HG03139 (cell line): ENCODE data around the gene FOS.
"Not testable (repeated sequence)": the region's sequence is repeated elsewhere in the genome, so short reads cannot be mapped to it uniquely, and the experiment has no call there.

Source experiments
- ATAC-seq: cut with Tn5 transposase; IDR thresholded peaks from one replicate; pipeline ENCODE4 v1.9.1; 2021; ENCODE audit not compliant: unreplicated experiment

FOS gene

DNA sequence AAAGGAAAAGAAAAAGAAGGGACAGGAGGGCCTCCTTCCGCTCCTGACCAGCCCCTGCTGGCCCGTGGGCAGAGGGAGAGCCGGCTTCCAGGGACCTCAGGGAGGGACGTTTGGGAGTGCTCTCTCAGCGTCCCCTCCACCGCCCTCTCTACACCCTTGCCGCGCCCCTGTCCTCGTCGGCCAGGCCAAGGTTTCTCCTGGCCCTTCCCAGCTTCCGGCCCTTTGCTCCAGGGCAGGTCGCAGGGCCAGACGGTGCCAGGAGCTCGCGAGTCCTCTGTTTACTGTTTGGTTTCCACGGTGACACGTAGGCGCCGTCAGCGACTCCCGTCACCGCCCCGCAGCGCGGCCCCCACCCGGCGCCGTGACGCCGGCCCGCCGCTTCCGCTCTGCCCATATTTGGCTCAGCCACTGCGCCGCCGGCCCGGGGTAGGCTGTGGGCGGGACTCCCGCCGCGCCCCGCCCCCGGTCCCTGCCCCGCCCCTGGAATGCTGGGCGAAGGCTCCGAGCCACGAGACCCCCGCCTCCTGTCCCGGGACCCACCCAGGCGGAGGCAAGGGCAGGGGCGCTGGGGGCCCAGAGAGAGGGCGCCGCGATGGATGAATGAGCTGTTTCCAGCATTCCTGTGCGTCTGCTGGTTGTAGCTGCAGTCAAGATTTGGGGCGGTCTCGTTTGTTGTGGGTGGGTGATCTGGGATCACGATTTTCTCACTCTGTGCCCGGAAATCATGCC lies 15.5 kb downstream of the FOS start:
- peak; percentile 94 for ATAC-seq

DNA sequence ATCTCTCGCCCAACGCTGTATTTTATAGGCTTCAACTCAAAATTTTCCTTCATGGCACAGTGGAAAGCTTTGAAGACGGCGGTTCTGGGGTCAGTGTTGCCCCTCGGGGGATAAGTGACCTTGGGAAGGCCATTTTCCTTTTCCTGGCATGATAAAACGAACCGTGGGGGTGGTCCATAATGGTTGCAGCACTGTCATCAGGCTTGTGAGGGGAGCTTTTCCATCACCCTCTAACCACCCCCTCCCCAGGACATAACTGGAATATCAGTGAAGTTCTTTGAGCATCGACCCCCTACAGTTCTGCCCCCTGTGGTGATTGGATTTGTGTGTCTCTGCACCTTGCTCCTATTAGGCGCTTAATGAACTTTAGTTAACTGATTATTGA lies 16.0 kb downstream of the FOS start:
- no peak for ATAC-seq

GRCh38 chr14:75295061-75295461 lies 16.4 kb downstream of the FOS start:
- no peak for ATAC-seq

- no peak for ATAC-seq
Measured at GRCh38 chr14:75295491-75296345, 17.1 kb downstream of the FOS start.

- ATAC-seq: no peak
Measured at GRCh38 chr14:75297411-75298040, 18.9 kb downstream of the FOS start.

GRCh38 chr14:75298187-75298965 lies 19.7 kb downstream of the FOS start:
- ATAC-seq: no peak

GRCh38 chr14:75299059-75299458 lies 20.4 kb downstream of the FOS start:
- no peak for ATAC-seq

- no peak for ATAC-seq
Measured at GRCh38 chr14:75299576-75299975, 20.9 kb downstream of the FOS start.

GRCh38 chr14:75301666-75302325 lies 23.2 kb downstream of the FOS start:
- no peak for ATAC-seq

GRCh38 chr14:75303381-75303789 lies 24.8 kb downstream of the FOS start:
- no peak for ATAC-seq

DNA sequence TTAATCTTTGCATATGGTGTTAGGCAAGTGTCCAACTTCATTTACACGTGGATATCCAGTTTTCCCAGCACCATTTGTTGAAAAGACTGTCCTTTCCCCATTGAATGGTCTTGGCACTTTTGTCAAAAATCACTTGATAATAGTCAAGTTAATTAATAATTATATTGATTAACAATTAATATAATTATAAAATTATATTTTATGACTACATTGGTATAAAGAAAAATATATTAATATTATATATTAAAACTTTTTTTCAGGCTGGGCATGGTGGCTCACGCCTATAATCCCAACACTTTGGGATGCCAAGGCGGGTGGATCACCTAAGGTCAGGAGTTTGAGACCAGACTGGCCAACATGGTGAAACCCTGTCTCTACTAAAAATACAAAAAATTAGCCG lies 27.8 kb downstream of the FOS start:
- ATAC-seq: not testable (repeated sequence)

- ATAC-seq: peak; percentile 66
Measured at GRCh38 chr14:75306927-75307699, 28.5 kb downstream of the FOS start.

DNA sequence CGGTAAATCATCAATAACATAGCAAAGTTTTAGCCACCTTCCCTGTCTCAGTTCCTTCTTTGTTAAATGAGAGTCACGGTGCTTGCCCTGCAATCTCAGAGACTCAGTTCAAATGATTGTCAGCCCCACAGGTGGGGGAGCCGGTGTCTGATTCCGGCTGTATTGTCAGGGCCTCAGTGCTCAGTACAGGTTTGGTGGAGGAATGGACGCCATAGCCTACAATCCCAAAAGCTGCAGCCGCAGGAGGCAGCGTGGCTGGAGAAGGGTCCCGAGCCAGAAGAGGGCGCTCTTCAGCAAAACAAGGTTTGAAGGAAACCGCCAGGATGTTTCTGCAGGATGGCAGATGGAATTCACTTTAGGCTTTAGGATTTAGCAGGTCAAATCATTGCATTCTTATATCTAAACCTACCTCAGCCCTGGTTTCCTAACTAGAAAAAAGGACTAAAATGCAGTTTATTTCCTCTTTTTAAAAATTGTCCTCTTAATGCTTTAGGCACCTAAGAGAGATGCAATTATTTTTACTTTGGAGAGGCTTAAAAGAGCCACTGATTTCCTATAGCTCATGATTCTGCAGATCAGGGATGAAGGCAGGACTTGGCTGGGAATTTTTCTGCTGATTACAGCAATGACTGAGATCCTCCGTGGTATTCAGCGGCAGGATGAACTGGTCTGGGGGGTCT lies 29.2 kb downstream of the FOS start:
- ATAC-seq: no peak

DNA sequence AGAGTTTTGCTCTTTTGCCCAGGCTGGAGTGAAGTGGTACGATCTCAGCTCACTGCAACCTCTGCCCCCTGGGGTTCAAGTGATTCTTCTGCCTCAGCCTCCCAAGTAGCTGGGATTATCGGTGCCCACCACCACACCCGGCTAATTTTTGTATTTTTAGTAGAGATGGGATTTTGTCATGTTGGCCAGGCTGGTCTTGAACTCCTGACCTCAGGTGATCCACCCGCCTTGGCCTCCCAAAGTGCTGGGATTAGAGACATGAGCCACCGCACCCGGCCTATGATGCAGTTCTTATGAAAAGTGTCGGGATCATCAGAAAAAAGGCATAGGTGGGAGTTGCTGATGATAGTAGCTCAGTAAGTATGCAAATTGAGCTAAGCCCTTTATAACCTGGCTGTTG lies 30.4 kb downstream of the FOS start:
- not testable (repeated sequence) for ATAC-seq

GRCh38 chr14:75309561-75309960 lies 30.9 kb downstream of the FOS start:
- ATAC-seq: not testable (repeated sequence)

DNA sequence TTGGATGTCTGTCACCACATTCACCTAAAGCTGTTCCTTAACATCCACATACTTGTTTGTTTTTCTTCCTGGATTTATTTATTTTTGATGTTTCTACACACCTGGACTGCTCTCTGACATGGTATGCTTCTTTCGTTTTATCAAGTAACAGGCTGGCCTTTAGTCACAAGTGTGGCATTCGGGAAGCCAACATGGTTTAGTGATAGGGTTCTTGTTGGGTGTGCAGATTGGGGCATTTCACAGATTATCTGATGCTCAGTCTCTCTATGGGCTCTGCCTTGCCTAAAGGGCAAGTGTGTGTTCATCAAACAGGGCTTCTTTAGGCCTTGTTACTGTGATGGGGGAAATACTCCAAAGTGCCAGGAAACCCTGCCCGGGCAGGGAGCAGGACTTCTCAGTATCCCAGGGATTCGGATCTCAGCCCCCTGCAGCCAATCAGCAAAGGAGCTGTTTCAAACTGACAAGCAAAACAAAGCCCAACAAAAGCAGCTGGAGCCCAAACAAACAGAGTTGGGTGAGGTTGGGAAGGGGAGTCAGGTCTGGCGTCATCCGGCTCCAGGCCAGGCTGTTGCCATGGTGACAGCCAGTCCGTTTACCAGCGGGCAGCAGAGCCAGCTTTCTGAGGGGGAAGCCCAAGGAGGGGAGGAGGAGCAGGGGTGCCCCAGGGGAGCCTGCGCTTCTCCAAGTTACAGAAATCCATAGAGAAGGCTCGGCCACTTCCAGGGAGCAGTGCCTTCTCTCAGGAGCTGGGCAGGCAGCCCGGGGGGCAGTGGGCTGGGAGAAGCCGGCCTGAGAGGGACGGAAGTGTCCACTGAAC lies 31.9 kb downstream of the FOS start:
- no peak for ATAC-seq

DNA sequence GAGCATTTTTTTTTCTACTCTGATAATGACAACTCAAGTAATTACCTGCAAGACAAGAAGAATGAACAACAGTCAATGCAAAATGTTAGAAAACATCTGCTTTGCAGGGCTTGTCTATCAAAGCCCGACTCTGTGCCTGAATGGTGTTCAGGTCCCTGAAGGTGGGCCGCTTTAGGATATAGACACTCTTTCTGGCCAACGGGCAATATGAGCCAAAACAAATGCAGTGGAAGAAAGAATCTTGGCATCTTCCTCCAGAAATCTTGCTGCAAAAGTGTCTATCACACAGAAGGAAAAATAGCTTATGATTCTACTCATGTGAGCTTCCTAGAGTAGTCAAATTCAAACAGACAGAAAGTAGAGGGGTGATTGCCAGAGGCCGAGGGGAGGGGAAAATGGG lies 32.7 kb downstream of the FOS start:
- ATAC-seq: no peak

GRCh38 chr14:75312341-75312740 lies 33.7 kb downstream of the FOS start:
- ATAC-seq: no peak
